Measurements from ENCODE around the gene KCNMB2.
"Not testable (repeated sequence)": the region's sequence is repeated elsewhere in the genome, so short reads cannot be mapped to it uniquely, and the experiment has no call there.

KCNMB2 gene

GRCh38 chr3:178808748-178809147 lies 272.5 kb downstream of the KCNMB2 start:
- DNase-seq (ENCODE audit: low read depth in 2 of 2) = no peak

GRCh38 chr3:178810181-178810580 lies 273.9 kb downstream of the KCNMB2 start:
- DNase-seq (ENCODE audit: low read depth in 2 of 2) = no peak

- no peak for DNase-seq (ENCODE audit: low read depth in 2 of 2)
Observed at GRCh38 chr3:178822722-178823121, 286.5 kb downstream of the KCNMB2 start.

GRCh38 chr3:178823150-178823549 lies 286.9 kb downstream of the KCNMB2 start:
- DNase-seq (ENCODE audit: low read depth in 2 of 2) = no peak

GRCh38 chr3:178823591-178824246 lies 287.5 kb downstream of the KCNMB2 start:
- no peak for DNase-seq (ENCODE audit: low read depth in 2 of 2)

GRCh38 chr3:178826435-178827123 lies 290.3 kb downstream of the KCNMB2 start:
- no peak for DNase-seq (ENCODE audit: low read depth in 2 of 2)

- DNase-seq (ENCODE audit: low read depth in 2 of 2) = no peak
Observed at GRCh38 chr3:178827285-178827856, 291.1 kb downstream of the KCNMB2 start.

- no peak for DNase-seq (ENCODE audit: low read depth in 2 of 2)
Observed at GRCh38 chr3:178833695-178834094, 297.5 kb downstream of the KCNMB2 start.

GRCh38 chr3:178835033-178835432 lies 298.8 kb downstream of the KCNMB2 start:
- DNase-seq (ENCODE audit: low read depth in 2 of 2) = no peak

- no peak for DNase-seq (ENCODE audit: low read depth in 2 of 2)
Observed at GRCh38 chr3:178837512-178837911, 301.3 kb downstream of the KCNMB2 start.

- no peak for DNase-seq (ENCODE audit: low read depth in 2 of 2)
Observed at GRCh38 chr3:178840586-178840985, 304.4 kb downstream of the KCNMB2 start.

- no peak for DNase-seq (ENCODE audit: low read depth in 2 of 2)
Observed at GRCh38 chr3:178841011-178841410, 304.8 kb downstream of the KCNMB2 start.

GRCh38 chr3:178844916-178845315 lies 308.7 kb downstream of the KCNMB2 start:
- DNase-seq (ENCODE audit: low read depth in 2 of 2) = no peak

- no peak for DNase-seq (ENCODE audit: low read depth in 2 of 2)
Observed at GRCh38 chr3:178845420-178846118, 309.3 kb downstream of the KCNMB2 start.

- DNase-seq (ENCODE audit: low read depth in 2 of 2) = no peak
Observed at GRCh38 chr3:178847190-178847589, 311.0 kb downstream of the KCNMB2 start.

- DNase-seq (ENCODE audit: low read depth in 2 of 2) = no peak
Observed at GRCh38 chr3:178849199-178849910, 313.1 kb downstream of the KCNMB2 start.

- no peak for DNase-seq (ENCODE audit: low read depth in 2 of 2)
Observed at GRCh38 chr3:178850450-178851190, 314.4 kb downstream of the KCNMB2 start.

- DNase-seq (ENCODE audit: low read depth in 2 of 2) = no peak
Observed at GRCh38 chr3:178851564-178851963, 315.3 kb downstream of the KCNMB2 start.

- no peak for DNase-seq (ENCODE audit: low read depth in 2 of 2)
Observed at GRCh38 chr3:178856804-178857203, 320.6 kb downstream of the KCNMB2 start.

GRCh38 chr3:178859386-178859785 lies 323.1 kb downstream of the KCNMB2 start:
- DNase-seq (ENCODE audit: low read depth in 2 of 2) = no peak

- not testable (repeated sequence) for DNase-seq (ENCODE audit: low read depth in 2 of 2)
Observed at GRCh38 chr3:178859900-178860436, 323.7 kb downstream of the KCNMB2 start.

Measured in stimulated activated CD4-positive, alpha-beta T cell treated with anti-CD3 and anti-CD28 coated beads, Interleukin-1b, Interleukin-23, amount 100 ng/mL, for 4 hours (primary cell).